HCT116 (cell line): Measurements from ENCODE around the gene UCKL1. TPM values are rescaled to one million over a fixed set of nuclear protein-coding genes. Genes with fewer than 3 reads are reported as not detected.

Experiments
- ATAC-seq: fragments of 200-7000 bp; cut with Tn5 transposase; 2 replicates; pipeline ENCODE4 v1.9.1; 2020; ENCODE audit warnings: mild to moderate bottlenecking, moderate library complexity
- BruUV-seq: library from RNA; stranded (reverse); fragments of 400-500 nt; replicated peaks from 2 replicates; lab custom pipeline; 2021; lab: Mats Ljungman, UMichigan
- CTCF ChIA-PET: fragments of 300-600 bp; sonication (Branson Sonifier 250); formaldehyde crosslinking; loops from one replicate; lab custom pipeline; 2021; ENCODE audit warnings: antibody characterized with exemption; lab: Charles Lee
- POLR2A ChIA-PET: fragments of 300-600, 350-600 bp; sonication (Branson Sonifier 250); formaldehyde crosslinking; loops from one replicate; lab custom pipeline; 2021; ENCODE audit warnings: antibody characterized with exemption; lab: Charles Lee
- RAD21 ChIA-PET, 2 experiments: fragments of 300-600 bp; sonication (Branson Sonifier 250); formaldehyde crosslinking; loops; one replicate each; lab custom pipeline; 2023; ENCODE audit warnings: low total read pairs in 2 of 2; ENCODE audit not compliant: uncharacterized antibody in 2 of 2, unreplicated experiment in 2 of 2, low non-redundant PET in 1 of 2; lab: Charles Lee
- DNase-seq: peaks from one replicate; pipeline ENCODE4 v3.0.0-alpha.2; 2010; ENCODE audit warnings: low read depth, low spot score
- H2AFZ ChIP-seq: fragments of 200-600 bp; shearing (Covaris generic), sonication (generic); 2 replicates; pipeline ENCODE4 v1.6.1; 2017; ENCODE audit warnings: low read depth, mixed run types, mixed read lengths, antibody characterized with exemption, low read length; ENCODE audit not compliant: poor library complexity, severe bottlenecking
- H3K27ac ChIP-seq: 2 replicates; pipeline ENCODE4 v1.5.1; 2012; ENCODE audit warnings: low read depth, low read length
- H3K27me3 ChIP-seq: fragments of 200-600 bp; sonication (generic); 2 replicates; pipeline ENCODE4 v1.6.1; 2016; ENCODE audit warnings: mixed run types, low read length, mixed read lengths; ENCODE audit not compliant: insufficient read depth
- H3K36me3 ChIP-seq, 2 experiments: fragments of 200-500 bp in 1 of 2; fragments of 200-600 bp in 1 of 2; sonication (Bioruptor generic) in 1 of 2; sonication (generic) in 1 of 2; 2 replicates each; pipeline versions ENCODE4 v1.5.1 to v1.6.1; 2014 to 2016; ENCODE audit warnings: low read length in 2 of 2, inconsistent platforms in 1 of 2, mixed read lengths in 1 of 2, mixed run types in 1 of 2; ENCODE audit not compliant: insufficient read depth in 2 of 2, control insufficient read depth in 1 of 2
- H3K4me1 ChIP-seq, 2 experiments: fragments of 200-600 bp in 1 of 2; sonication (generic) in 1 of 2; 2 replicates each; pipeline versions ENCODE4 v1.5.1 to v1.6.1; 2012 to 2017; ENCODE audit warnings: low read length in 2 of 2, inconsistent platforms in 1 of 2, mild to moderate bottlenecking in 1 of 2, mixed read lengths in 1 of 2, mixed run types in 1 of 2, moderate library complexity in 1 of 2; ENCODE audit not compliant: insufficient read depth in 2 of 2, control insufficient read depth in 1 of 2
- H3K4me2 ChIP-seq: fragments of 200-600 bp; sonication (generic); 2 replicates; pipeline ENCODE4 v1.6.1; 2017; ENCODE audit warnings: mixed run types, low read length, mixed read lengths
- H3K4me3 ChIP-seq, 2 experiments: fragments of 200-600 bp in 1 of 2; sonication (generic) in 1 of 2; replicated peaks in 1 of 2; 2 replicates each; pipeline ENCODE4 v1.5.1; 2011 to 2016; ENCODE audit warnings: low read length in 2 of 2, control low read depth in 1 of 2, low read depth in 1 of 2, mild to moderate bottlenecking in 1 of 2, mixed read lengths in 1 of 2, mixed run types in 1 of 2
- H3K79me2 ChIP-seq: fragments of 200-600 bp; sonication (generic); 2 replicates; pipeline ENCODE4 v1.6.1; 2017; ENCODE audit warnings: mild to moderate bottlenecking, mixed run types, low read length, moderate library complexity, mixed read lengths; ENCODE audit not compliant: insufficient read depth
- H3K9ac ChIP-seq: fragments of 200-600 bp; sonication (generic); 2 replicates; pipeline ENCODE4 v1.6.1; 2016; ENCODE audit warnings: low read length, mixed read lengths
- H3K9me2 ChIP-seq: fragments of 200-600 bp; sonication (generic), shearing (Covaris generic); 2 replicates; pipeline ENCODE4 v1.6.1; 2017; ENCODE audit warnings: mixed run types, mild to moderate bottlenecking, moderate library complexity; ENCODE audit not compliant: insufficient read depth
- H3K9me3 ChIP-seq, 2 experiments: fragments of 200-500 bp in 1 of 2; fragments of 200-600 bp in 1 of 2; sonication (Bioruptor generic) in 1 of 2; sonication (generic) in 1 of 2; 2 replicates each; pipeline ENCODE4 v1.6.1; 2014 to 2017; ENCODE audit warnings: low read length in 2 of 2, mixed read lengths in 2 of 2, inconsistent platforms in 1 of 2, low read depth in 1 of 2, mild to moderate bottlenecking in 1 of 2, mixed run types in 1 of 2, moderate library complexity in 1 of 2; ENCODE audit not compliant: control insufficient read depth in 1 of 2, insufficient read depth in 1 of 2
- H4K20me1 ChIP-seq: fragments of 200-600 bp; sonication (generic), shearing (Covaris generic); 2 replicates; pipeline ENCODE4 v1.6.1; 2017; ENCODE audit warnings: mixed run types, mild to moderate bottlenecking, moderate library complexity; ENCODE audit not compliant: insufficient read depth
- EGR1 ChIP-seq: IDR thresholded peaks from 2 replicates; pipeline ENCODE4 v1.6.1; 2012; ENCODE audit warnings: low read depth
- ELF1 ChIP-seq: IDR thresholded peaks from 2 replicates; pipeline ENCODE4 v1.6.1; 2012; ENCODE audit warnings: low read depth, borderline replicate concordance
- EZH2 ChIP-seq: fragments of 200-600 bp; sonication (generic); IDR thresholded peaks from 2 replicates; pipeline ENCODE4 v1.6.1; 2017; ENCODE audit warnings: antibody characterized with exemption, mixed run types
- EZH2phosphoT487 ChIP-seq: fragments of 200-600 bp; IDR thresholded peaks from 2 replicates; pipeline ENCODE4 v1.6.1; 2018; ENCODE audit warnings: antibody characterized with exemption, borderline replicate concordance
- FOSL1 ChIP-seq: IDR thresholded peaks from 2 replicates; pipeline ENCODE4 v1.6.1; 2012; ENCODE audit warnings: low read depth
- MAX ChIP-seq: IDR thresholded peaks from 2 replicates; pipeline ENCODE4 v1.6.1; 2012
- POLR2A ChIP-seq: IDR thresholded peaks from 2 replicates; pipeline ENCODE4 v1.7.0; 2011; ENCODE audit warnings: borderline replicate concordance; ENCODE audit not compliant: insufficient read depth, insufficient read length; ENCODE audit errors: extremely low read depth
- RAD21 ChIP-seq: IDR thresholded peaks from 2 replicates; pipeline ENCODE4 v1.6.1; 2012; ENCODE audit warnings: low read depth, mild to moderate bottlenecking
- REST ChIP-seq: IDR thresholded peaks from 2 replicates; pipeline ENCODE4 v1.6.1; 2012; ENCODE audit warnings: low read depth
- SIN3A ChIP-seq: IDR thresholded peaks from 2 replicates; pipeline ENCODE4 v1.6.1; 2012; ENCODE audit warnings: low read depth
- TCF7L2 ChIP-seq: IDR thresholded peaks from 2 replicates; pipeline ENCODE4 v1.7.0; 2011; ENCODE audit warnings: borderline replicate concordance, inconsistent platforms; ENCODE audit not compliant: insufficient read depth, insufficient read length; ENCODE audit errors: extremely low read depth
- intact Hi-C: fragments of 100-400 bp; cut with micrococcal nuclease; formaldehyde crosslinking; loops from 2 replicates; pipeline ENCODE4 v1.10.0; 2022
- total RNA-seq: library from RNA; stranded (reverse); gene quantifications from one replicate; pipeline ENCODE4 v1.2.1, GENCODE V29; 2021; ENCODE audit not compliant: unreplicated experiment

Gene UCKL1
- total RNA-seq, 1 experiment from 2014 or later = 54.2 TPM

GRCh38 chr20:64005394-64005793 is 49.2 kb upstream of the UCKL1 start:
- Histone ChIP-seq H3K27ac (no peak overlapping the region), H4K20me1 (no peaks in the 10 kb centered on the region), H3K36me3 (peaks cover 31 to 49% of the 10 kb centered on the region in 2 experiments), H3K79me2 (peaks cover 45% of the 10 kb centered on the region), H3K4me1 (no peaks in the 10 kb centered on the region), H3K27me3 (no peaks in the 10 kb centered on the region), H3K9ac (no peak overlapping the region), H3K4me3 (no peak overlapping the region), H3K9me3 (peaks cover 3 to 7% of the 10 kb centered on the region in 2 experiments; a peak in 2 of 4 replicates), H2AFZ (no peak overlapping the region), H3K4me2 (no peak overlapping the region), H3K9me2 (no peaks in the 10 kb centered on the region)
- TF ChIP-seq EGR1 (no peak), SIN3A (no peak), TCF7L2 (no peak), REST (no peak), EZH2 (no peak), RAD21 (no peak), POLR2A (no peak), EZH2phosphoT487 (no peak), ELF1 (no peak), FOSL1 (no peak), MAX (no peak)
- no peak for ATAC-seq
- RAD21 ChIA-PET = no interaction called here
- CTCF ChIA-PET = no interaction called here
- intact Hi-C loops = no loop called here
- no peak for DNase-seq
- no TSS peak for BruUV-seq
- POLR2A ChIA-PET = no interaction called here
